GM12891 (cell line): ENCODE results near the gene MARCHF9.

Experiments
- POLR2A ChIP-seq: IDR thresholded peaks from 2 replicates; pipeline ENCODE4 v1.6.1; 2011; ENCODE audit warnings: low read depth, low read length, control low read depth
- POLR2AphosphoS5 ChIP-seq: IDR thresholded peaks from 2 replicates; pipeline ENCODE4 v1.6.1; 2011; ENCODE audit warnings: low read depth, low read length, control low read depth

GRCh38 chr12:57739387-57739786 lies 15.5 kb upstream of the MARCHF9 start:
- no peak for TF ChIP-seq POLR2AphosphoS5
- TF ChIP-seq POLR2A = no peak
